H1 (cell line): Measurements from ENCODE around the gene FAAP100.

ENCODE experiments used
- CBX8 ChIP-seq: fragments of 300-800, 300-1000 bp; sonication (generic); IDR thresholded peaks from 2 replicates; pipeline ENCODE4 v1.7.1; 2016; ENCODE audit warnings: low read depth, low read length, borderline replicate concordance
- CTCF ChIP-seq, 3 experiments: IDR thresholded peaks; 1 replicate in 2 of 3; 2 replicates in 1 of 3; pipeline versions ENCODE4 v1.5.1 to v1.6.1; 2011; ENCODE audit warnings: low read length in 3 of 3, mild to moderate bottlenecking in 3 of 3, inconsistent platforms in 2 of 3, low read depth in 1 of 3, moderate library complexity in 1 of 3; ENCODE audit not compliant: insufficient read depth in 1 of 3; ENCODE audit errors: control extremely low read depth in 1 of 3
- EZH2 ChIP-seq: fragments of 200-600 bp; sonication (generic); IDR thresholded peaks from 2 replicates; pipeline ENCODE4 v1.7.1; 2012; ENCODE audit warnings: low read depth, mild to moderate bottlenecking, moderate library complexity, low read length, inconsistent platforms; ENCODE audit not compliant: severe bottlenecking
- GABPA ChIP-seq: IDR thresholded peaks from 2 replicates; pipeline ENCODE4 v1.6.1; 2011; ENCODE audit warnings: mild to moderate bottlenecking, low read length, moderate library complexity, borderline replicate concordance; ENCODE audit not compliant: insufficient read depth
- JUND ChIP-seq: IDR thresholded peaks from 2 replicates; pipeline ENCODE4 v1.6.1; 2011; ENCODE audit warnings: mild to moderate bottlenecking, improper control_type of control experiment, low read length
- KDM1A ChIP-seq: fragments of 200-600, 300-600 bp; sonication (generic); IDR thresholded peaks from 2 replicates; pipeline ENCODE4 v1.7.1; 2016; ENCODE audit warnings: mild to moderate bottlenecking, low read length, borderline replicate concordance
- POLR2A ChIP-seq, 2 experiments: IDR thresholded peaks; 1 replicate in 1 of 2; 2 replicates in 1 of 2; pipeline ENCODE4 v1.6.1; 2011; ENCODE audit warnings: low read depth in 2 of 2, low read length in 2 of 2, mild to moderate bottlenecking in 2 of 2; ENCODE audit errors: control extremely low read depth in 1 of 2
- POLR2AphosphoS5 ChIP-seq: IDR thresholded peaks from 2 replicates; pipeline ENCODE4 v1.6.1; 2011; ENCODE audit warnings: low read depth, low read length
- RAD21 ChIP-seq, 2 experiments: IDR thresholded peaks in 1 of 2; conservative IDR thresholded peaks in 1 of 2; 2 replicates each; pipeline ENCODE4 v1.6.1; 2011; ENCODE audit warnings: low read depth in 2 of 2, low read length in 2 of 2, improper control_type of control experiment in 1 of 2, inconsistent platforms in 1 of 2, mild to moderate bottlenecking in 1 of 2, moderate library complexity in 1 of 2
- RNF2 ChIP-seq: fragments of 200-900, 300-1000 bp; sonication (generic); IDR thresholded peaks from 2 replicates; pipeline ENCODE4 v1.7.1; 2016; ENCODE audit warnings: borderline replicate concordance, low read depth, mild to moderate bottlenecking, antibody characterized with exemption, low read length; ENCODE audit not compliant: poor library complexity, severe bottlenecking; ENCODE audit errors: missing control alignments
- TAF7 ChIP-seq: optimal IDR thresholded peaks from 2 replicates; pipeline ENCODE3; 2011; ENCODE audit warnings: low read depth, mild to moderate bottlenecking, inconsistent platforms, low read length, moderate library complexity, borderline replicate concordance
- ZNF274 ChIP-seq: IDR thresholded peaks from 2 replicates; pipeline ENCODE4 v1.7.0; 2012; ENCODE audit warnings: low read length, borderline replicate concordance; ENCODE audit errors: extremely low read depth
- TF ChIP-seq, protein P1 (sequence below): IDR thresholded peaks from 2 replicates; pipeline ENCODE4 v1.6.1; 2011; ENCODE audit warnings: low read depth, mild to moderate bottlenecking, low read length; ENCODE audit not compliant: insufficient read depth

- TF ChIP-seq RAD21 (IDR thresholded peaks at IDR 0.05 in 1 of 2, conservative IDR thresholded peaks at IDR 0.05 in 1 of 2; ENCODE audit: low read depth in 2 of 2, low read length in 2 of 2) = no peak
- no peak for TF ChIP-seq ZNF274
- TF ChIP-seq CTCF (IDR thresholded peaks at IDR 0.05; ENCODE audit: control extremely low read depth in 1 of 3, insufficient read depth in 1 of 3, low read depth in 1 of 3, low read length in 3 of 3) = no peak
- no peak for TF ChIP-seq POLR2A (IDR thresholded peaks at IDR 0.05; ENCODE audit: control extremely low read depth in 1 of 2, low read depth in 2 of 2, low read length in 2 of 2)
- TF ChIP-seq, protein P1, sequence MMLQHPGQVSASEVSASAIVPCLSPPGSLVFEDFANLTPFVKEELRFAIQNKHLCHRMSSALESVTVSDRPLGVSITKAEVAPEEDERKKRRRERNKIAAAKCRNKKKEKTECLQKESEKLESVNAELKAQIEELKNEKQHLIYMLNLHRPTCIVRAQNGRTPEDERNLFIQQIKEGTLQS = no peak
- TF ChIP-seq JUND = no peak
- TF ChIP-seq GABPA = no peak
- TF ChIP-seq TAF7 = no peak
- TF ChIP-seq RNF2 = no peak
- TF ChIP-seq KDM1A = no peak
- no peak for TF ChIP-seq EZH2
- no peak for TF ChIP-seq POLR2AphosphoS5
- TF ChIP-seq CBX8 = no peak
These were observed 13.1 kb upstream of the FAAP100 start for GRCh38 chr17:81565231-81565630.
